NCI-H1048 (cell line): ENCODE data around the gene EP400.

ENCODE experiments used
- DNase-seq: peaks from one replicate; lab custom pipeline; 2025; lab: John Stamatoyannopoulos, UW

Gene EP400

DNA sequence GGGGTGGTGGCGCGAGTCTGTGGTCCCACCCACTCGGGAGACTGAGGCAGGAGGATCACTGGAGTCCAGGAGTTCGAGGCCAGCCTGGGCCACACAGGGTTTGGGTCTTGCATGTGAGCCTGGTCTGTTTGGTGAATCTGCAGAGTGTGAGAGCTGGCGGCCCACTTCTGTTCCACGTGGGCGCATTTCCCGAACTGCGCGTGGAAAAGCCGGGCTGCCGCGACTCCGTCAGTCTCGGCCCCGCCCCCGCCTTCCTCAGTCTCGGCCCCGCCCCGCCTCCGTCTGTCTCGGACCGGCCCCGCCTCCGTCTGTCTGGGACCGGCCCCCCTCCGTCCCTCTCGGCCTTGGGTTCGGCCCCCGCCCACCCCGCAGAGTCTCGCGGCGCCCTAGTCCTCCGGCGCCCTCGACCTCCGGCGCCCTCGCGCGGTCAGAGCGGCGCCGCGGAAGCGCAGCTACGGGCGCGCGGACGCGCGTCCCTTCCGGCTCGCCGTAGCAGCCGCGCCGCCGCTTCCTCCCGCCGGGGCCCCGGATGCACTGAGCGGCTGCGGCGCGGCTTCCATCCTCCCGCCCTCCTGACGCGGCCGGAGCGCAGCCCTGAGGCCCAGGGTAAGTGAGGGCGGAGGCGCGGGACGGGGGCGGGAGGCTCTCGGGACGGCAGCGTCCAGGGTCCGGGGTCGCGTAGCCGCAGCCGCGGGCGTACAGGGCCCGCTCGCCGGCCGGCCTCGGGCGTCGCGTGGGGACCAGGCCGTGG, at the start of gene EP400:
Gene EP400 (plus strand): TSS at position 512 of the 751 bp plus-strand sequence. CDS start 10,678 bp downstream, outside the sequence.
- DNase-seq: peak; percentile 85

DNA sequence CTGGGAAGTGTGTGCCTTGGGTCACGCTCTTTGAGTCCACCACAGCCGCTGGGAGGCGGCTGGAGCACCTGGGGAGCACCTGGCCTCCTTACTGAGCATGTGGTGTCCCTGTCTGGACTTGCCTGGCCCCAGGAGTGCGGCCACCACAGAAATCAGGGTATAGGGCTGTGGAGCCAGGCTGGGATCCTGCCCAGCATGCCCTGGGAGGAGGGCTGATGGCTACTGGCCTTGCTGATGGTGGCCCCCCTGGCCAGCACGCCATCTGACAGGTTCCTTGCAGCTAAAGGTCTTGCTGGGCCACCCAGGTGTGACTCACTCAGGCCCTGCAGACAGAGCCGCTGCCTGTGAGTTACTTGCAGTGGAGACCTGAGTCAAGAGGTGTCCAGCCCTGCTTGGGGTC, 49.3 kb upstream of the EP400 start:
- no peak for DNase-seq

- DNase-seq: no peak
Observed at GRCh38 chr12:131901431-131902331, 48.1 kb upstream of the EP400 start.

GRCh38 chr12:131902332-131903241, 47.2 kb upstream of the EP400 start:
- no peak for DNase-seq

GRCh38 chr12:131903270-131904255, 46.2 kb upstream of the EP400 start:
- no peak for DNase-seq

DNA sequence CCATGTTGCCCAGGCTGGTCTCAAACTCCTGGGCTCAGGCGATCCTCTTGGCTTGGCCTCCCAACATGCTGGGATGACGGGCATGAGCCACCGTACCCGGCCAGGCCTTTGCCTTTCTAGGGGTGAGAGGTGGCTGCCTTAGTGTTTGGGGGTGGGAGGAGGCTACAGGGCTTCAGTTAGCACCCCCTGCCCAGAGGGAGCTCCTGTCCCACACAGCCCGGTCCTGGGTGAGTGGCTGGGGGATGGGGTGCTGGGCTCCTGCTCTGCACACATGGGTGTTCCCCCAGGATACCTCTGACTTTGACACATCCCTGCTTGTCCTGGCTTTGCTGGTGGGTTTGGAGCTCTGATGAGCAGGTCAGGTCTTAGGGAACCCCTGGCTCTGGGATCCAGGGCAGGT, 45.4 kb upstream of the EP400 start:
- no peak for DNase-seq

- no peak for DNase-seq
Observed at GRCh38 chr12:131905081-131905629, 44.6 kb upstream of the EP400 start.

DNA sequence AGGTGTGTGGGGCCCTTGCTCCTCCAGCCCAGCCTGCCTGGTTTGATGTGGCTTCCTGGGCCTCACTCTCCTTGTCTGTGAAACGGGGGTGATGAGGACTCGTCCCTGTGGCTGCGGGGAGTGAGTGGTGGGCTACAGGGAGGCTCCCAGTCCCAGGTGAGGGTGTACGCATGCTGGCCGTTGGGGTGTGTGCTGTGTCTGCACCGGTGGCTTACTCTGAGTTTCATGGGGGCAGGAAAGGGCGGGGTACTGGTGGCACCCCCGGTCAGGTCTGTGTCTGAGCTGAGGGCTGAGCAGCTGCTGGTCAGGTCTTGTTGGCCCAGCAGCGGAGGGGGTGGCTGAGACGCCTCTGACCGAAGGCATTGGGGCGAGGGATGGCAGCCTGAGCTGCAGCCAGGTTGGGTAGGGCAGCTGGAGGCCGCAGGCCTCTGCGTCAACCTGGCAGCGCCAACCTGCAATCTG, 44.1 kb upstream of the EP400 start:
- no peak for DNase-seq

GRCh38 chr12:131907379-131908091, 42.2 kb upstream of the EP400 start:
- no peak for DNase-seq

- no peak for DNase-seq
Observed at GRCh38 chr12:131908092-131909080, 41.4 kb upstream of the EP400 start.

GRCh38 chr12:131909081-131909751, 40.5 kb upstream of the EP400 start:
- no peak for DNase-seq

DNA sequence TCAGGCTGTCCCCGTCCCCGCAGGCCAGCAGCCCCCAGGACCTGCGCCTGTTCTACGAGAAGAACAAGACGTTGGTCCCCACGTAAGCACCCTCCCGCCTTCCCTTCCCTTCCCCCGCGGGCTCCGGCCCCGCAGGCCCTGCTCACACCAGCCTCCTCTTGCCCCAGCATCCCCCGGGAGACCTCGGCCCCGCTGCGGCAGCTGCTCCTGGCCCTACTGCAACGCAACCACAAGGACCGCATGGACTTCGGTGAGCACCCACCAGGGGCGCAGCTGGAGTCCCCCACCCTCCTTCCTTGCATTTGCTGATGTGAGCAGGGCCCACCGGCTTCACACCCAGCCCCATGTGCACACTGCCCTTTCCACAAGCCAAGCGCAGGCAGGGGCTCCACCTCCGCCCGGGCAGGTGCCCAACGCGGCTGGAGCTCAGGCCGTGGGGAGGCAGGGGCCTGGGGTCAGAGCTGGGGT, 40.0 kb upstream of the EP400 start:
- DNase-seq: no peak

GRCh38 chr12:131910302-131911027, 39.3 kb upstream of the EP400 start:
- DNase-seq: no peak

GRCh38 chr12:131911028-131911650, 38.6 kb upstream of the EP400 start:
- DNase-seq: no peak

GRCh38 chr12:131911851-131912477, 37.8 kb upstream of the EP400 start:
- DNase-seq: no peak
